Measurements from ENCODE around the gene JHY. TPM values are rescaled to one million over a fixed set of nuclear protein-coding genes. Genes with fewer than 3 reads are reported as not detected.

The JHY gene
- total RNA-seq, 1 experiment from 2014 or later, result 2.4 TPM

GRCh38 chr11:122998727-122999366, 116.3 kb downstream of the JHY start:
- Histone ChIP-seq H3K36me3 (replicated peaks; ENCODE audit: control insufficient read depth, insufficient read depth, low read length) (no peaks in the 10 kb centered on the region), H3K27me3 (ENCODE audit: control insufficient read depth, insufficient read depth, low read length) (no peaks in the 10 kb centered on the region), H3K4me3 (ENCODE audit: insufficient read depth, low read depth, low read length) (no peak overlapping the region)
- no peak for DNase-seq

- H3K36me3 ChIP-seq (replicated peaks; ENCODE audit: control insufficient read depth, insufficient read depth, low read length), result no peaks in the 10 kb centered on the region
- no peak overlapping the region for H3K4me3 ChIP-seq (ENCODE audit: insufficient read depth, low read depth, low read length)
- no peaks in the 10 kb centered on the region for H3K27me3 ChIP-seq (ENCODE audit: control insufficient read depth, insufficient read depth, low read length)
- no peak for DNase-seq
Observed at GRCh38 chr11:123000721-123001120, 118.2 kb downstream of the JHY start.

DNA sequence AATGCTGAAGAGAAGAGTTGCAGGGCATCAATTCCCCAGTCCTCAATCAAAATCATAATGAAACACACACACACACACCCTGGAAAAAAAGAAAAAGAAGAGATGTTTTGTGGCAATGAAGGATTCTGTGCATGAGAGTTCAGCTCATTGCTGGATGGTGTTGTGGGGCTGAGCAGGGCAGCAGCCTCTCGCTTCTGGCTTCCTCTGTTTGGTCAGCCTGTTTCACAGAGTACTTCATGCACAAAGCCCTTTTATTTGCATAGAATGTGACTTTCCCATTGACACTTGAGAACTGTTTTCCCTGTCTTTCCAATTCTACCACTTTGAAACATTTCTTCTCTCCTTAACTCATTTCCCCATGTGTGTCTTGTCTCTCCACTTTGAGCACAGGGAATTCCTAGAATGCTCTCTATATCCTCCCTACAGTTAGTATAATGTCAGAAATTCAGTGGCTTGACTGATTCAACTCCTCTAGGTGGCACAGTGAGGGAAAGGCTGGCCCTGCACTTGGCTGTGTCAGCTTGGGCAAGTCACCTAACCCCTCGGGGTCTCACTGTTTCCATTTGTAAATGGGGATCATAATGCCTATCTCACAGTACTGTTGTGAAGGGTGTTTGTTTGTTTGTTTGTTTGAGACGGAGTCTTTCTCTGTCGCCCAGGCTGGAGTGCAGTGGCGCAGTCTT, 124.4 kb downstream of the JHY start:
- Histone ChIP-seq H3K27me3 (ENCODE audit: control insufficient read depth, insufficient read depth, low read length) (no peaks in the 10 kb centered on the region), H3K4me3 (ENCODE audit: insufficient read depth, low read depth, low read length) (no peak overlapping the region), H3K36me3 (replicated peaks; ENCODE audit: control insufficient read depth, insufficient read depth, low read length) (no peaks in the 10 kb centered on the region)
- no peak for DNase-seq

Other genes starting within 250 kb of the JHY start
- gene UBASH3B, start 227.0 kb upstream of the JHY start, total RNA-seq (2014; rRNA removed; shearing (Covaris generic)), result 8.1 and 15.9 TPM in 2 replicates
- 0.07 and 0.18 TPM in 2 replicates for gene CRTAM, start 44.3 kb upstream of the JHY start, total RNA-seq (2014; rRNA removed; shearing (Covaris generic))
- gene BSX, start 99.1 kb downstream of the JHY start, total RNA-seq (2014; rRNA removed; shearing (Covaris generic)), result not detected in 2 replicates
- 2,498 and 3,375 TPM in 2 replicates for gene HSPA8, start 179.4 kb downstream of the JHY start, total RNA-seq (2014; rRNA removed; shearing (Covaris generic))